ENCODE data around the gene NUAK1.
"Not testable (repeated sequence)": the region's sequence is repeated elsewhere in the genome, so short reads cannot be mapped to it uniquely, and the experiment has no call there.

- not testable (repeated sequence) for TF ChIP-seq CTCF (conservative IDR thresholded peaks at IDR 0.05; ENCODE audit: low read depth, low read length); EZH2 (IDR thresholded peaks at IDR 0.05; ENCODE audit: borderline replicate concordance, low read depth, low read length, poor library complexity, severe bottlenecking)
Observed at GRCh38 chr12:106016601-106017278, 122.0 kb downstream of the NUAK1 start.
